Jurkat, Clone E6-1 (cell line): ENCODE measurements around the gene DCTN5. TPM values are rescaled to one million over a fixed set of nuclear protein-coding genes. Genes with fewer than 3 reads are reported as not detected.
A peak's percentile ranks its signal among the peaks of the same experiment; 100 is the strongest.
"Not testable (repeated sequence)": the region's sequence is repeated elsewhere in the genome, so short reads cannot be mapped to it uniquely, and the experiment has no call there.

ENCODE experiments used
- DNase-seq: peaks from one replicate; pipeline ENCODE4 v3.0.0-alpha.2; 2011; ENCODE audit warnings: low read depth, low spot score
- H3K4me3 ChIP-seq: 2 replicates; pipeline ENCODE4 v1.5.1; 2011; ENCODE audit warnings: mild to moderate bottlenecking, low read length, control low read depth, moderate library complexity
- polyA plus RNA-seq: library from polyadenylated mRNA; unstranded; fragments of >200 nt; gene quantifications from one replicate; pipeline ENCODE4 v1.2.1, GENCODE V29; 2012; ENCODE audit warnings: missing spikeins; ENCODE audit not compliant: insufficient read length, insufficient read depth

DCTN5 gene
- 83.5 TPM for polyA plus RNA-seq

GRCh38 chr16:23640931-23641765, at the start of gene DCTN5, which contains the start of gene PALB2:
TSS of gene DCTN5 (plus strand) at chr16:23641466. CDS start at chr16:23641543, 77 bp downstream.
TSS of gene PALB2 (minus strand) at chr16:23641310. CDS start at chr16:23641157, 153 bp downstream.
- peak within 1 kb of the TSS; percentile 100 for H3K4me3 ChIP-seq
- DNase-seq, result peak; percentile 88

GRCh38 chr16:23594186-23594585, 47.1 kb upstream of the DCTN5 start:
- DNase-seq, result no peak
- H3K4me3 ChIP-seq, result no peak overlapping the region

- no peak for DNase-seq
Measured at GRCh38 chr16:23595246-23595950, 45.9 kb upstream of the DCTN5 start.

GRCh38 chr16:23595951-23596720, 45.1 kb upstream of the DCTN5 start, which contains the start of gene NDUFAB1:
TSS of gene NDUFAB1 (minus strand) at chr16:23596316. CDS start at chr16:23596290, 26 bp downstream.
- peak within 1 kb of the TSS; percentile 100 for H3K4me3 ChIP-seq
- peak; percentile 74 for DNase-seq

More at GRCh38 chr16:23595246-23595950, 45.9 kb upstream of the DCTN5 start:
- H3K4me3 ChIP-seq, result peak overlapping the region; percentile 100

- DNase-seq, result peak; percentile 40
- H3K4me3 ChIP-seq, result no peak overlapping the region
Measured at GRCh38 chr16:23597003-23597756, 44.1 kb upstream of the DCTN5 start.

GRCh38 chr16:23607726-23608125, 33.5 kb upstream of the DCTN5 start:
- H3K4me3 ChIP-seq, result no peak overlapping the region
- no peak for DNase-seq

GRCh38 chr16:23608194-23608593, 33.1 kb upstream of the DCTN5 start:
- H3K4me3 ChIP-seq, result no peak overlapping the region
- DNase-seq, result no peak

- no peak overlapping the region for H3K4me3 ChIP-seq
- DNase-seq, result no peak
Measured at GRCh38 chr16:23609929-23610328, 31.3 kb upstream of the DCTN5 start.

GRCh38 chr16:23610905-23611304, 30.4 kb upstream of the DCTN5 start:
- DNase-seq, H3K4me3 ChIP-seq: not testable (repeated sequence)

GRCh38 chr16:23611936-23612335, 29.3 kb upstream of the DCTN5 start:
- no peak for DNase-seq
- H3K4me3 ChIP-seq, result no peak overlapping the region

GRCh38 chr16:23615805-23616204, 25.5 kb upstream of the DCTN5 start:
- DNase-seq, result no peak
- no peak overlapping the region for H3K4me3 ChIP-seq

GRCh38 chr16:23624092-23624491, 17.2 kb upstream of the DCTN5 start:
- DNase-seq, result no peak
- no peak overlapping the region for H3K4me3 ChIP-seq

- DNase-seq, result no peak
- H3K4me3 ChIP-seq, result no peak overlapping the region
Measured at GRCh38 chr16:23629516-23629915, 11.8 kb upstream of the DCTN5 start.

GRCh38 chr16:23631874-23632273, 9.4 kb upstream of the DCTN5 start:
- not testable (repeated sequence) for DNase-seq, H3K4me3 ChIP-seq

- DNase-seq, result no peak
- H3K4me3 ChIP-seq, result no peak overlapping the region
Measured at GRCh38 chr16:23634461-23635036, 6.7 kb upstream of the DCTN5 start.

GRCh38 chr16:23635958-23636357, 5.3 kb upstream of the DCTN5 start:
- no peak for DNase-seq
- no peak overlapping the region for H3K4me3 ChIP-seq

- peak overlapping the region; percentile 100 for H3K4me3 ChIP-seq
- DNase-seq, result peak; percentile 3
Measured at GRCh38 chr16:23640615-23640930, 693 bp upstream of the DCTN5 start.

GRCh38 chr16:23642246-23642774, 1.0 kb downstream of the DCTN5 start:
- peak overlapping the region; percentile 100 for H3K4me3 ChIP-seq
- DNase-seq, result no peak
